ENCODE measurements around the gene ZFTA.
A peak's percentile ranks its signal among the peaks of the same experiment; 100 is the strongest.

ZFTA gene

DNA sequence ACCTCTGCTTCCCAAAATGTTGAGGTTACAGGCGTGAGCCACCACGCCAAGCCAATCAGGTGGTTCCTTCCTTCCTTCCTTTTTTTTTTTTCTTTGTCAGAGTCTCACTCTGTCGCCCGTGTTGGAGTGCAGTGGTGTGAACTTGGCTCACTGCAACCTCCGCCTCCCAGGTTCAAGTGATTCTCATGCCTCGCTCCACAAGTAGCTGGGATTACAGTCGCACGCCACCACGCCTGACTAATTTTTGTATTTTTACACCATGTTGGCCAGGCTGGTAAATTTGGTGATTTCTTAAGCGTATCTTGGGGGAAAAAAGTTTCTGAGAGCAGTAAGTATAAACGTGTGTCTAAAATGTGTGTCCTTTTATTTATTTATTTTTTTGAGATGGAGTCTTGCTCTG is 26.5 kb upstream of the ZFTA start:
- H3K9ac ChIP-seq (ENCODE audit: insufficient read length, low read depth), result no peak overlapping the region
- TF ChIP-seq YY1 (IDR thresholded peaks at IDR 0.05; ENCODE audit: insufficient read depth, insufficient read length) (no peak), ZNF274 (IDR thresholded peaks at IDR 0.05; ENCODE audit: low read depth, low read length) (no peak), SUZ12 (IDR thresholded peaks at IDR 0.05; ENCODE audit: extremely low read depth, insufficient read depth, insufficient read length) (no peak)
- peaks cover 22% of the 10 kb centered on the region for H3K9me3 ChIP-seq (ENCODE audit: insufficient read depth, low read length)

DNA sequence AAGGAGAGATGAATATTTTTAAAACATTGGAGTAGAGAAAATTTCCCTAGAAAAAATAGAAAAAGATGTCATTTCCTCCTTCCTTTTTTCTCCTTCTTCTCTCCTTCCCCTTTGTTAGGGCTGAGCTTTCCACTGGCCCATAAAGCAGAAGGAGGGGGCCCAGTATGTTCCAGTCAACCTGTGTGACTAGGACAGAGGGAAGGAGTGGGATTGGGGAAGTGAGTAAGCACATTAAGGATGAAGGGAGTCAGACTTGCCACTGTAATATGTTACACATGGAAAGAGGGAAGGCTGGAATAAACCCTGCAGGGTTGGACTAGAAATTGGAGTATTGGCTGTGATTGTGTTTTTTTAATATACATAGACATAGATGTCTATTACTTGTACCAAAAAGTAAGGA is 24.6 kb upstream of the ZFTA start:
- Histone ChIP-seq H3K27me3 (ENCODE audit: insufficient read depth, insufficient read length) (no peaks in the 10 kb centered on the region), H3K9me3 (ENCODE audit: insufficient read depth, low read length) (peaks cover 22% of the 10 kb centered on the region), H3K4me1 (ENCODE audit: insufficient read depth, insufficient read length) (no peaks in the 10 kb centered on the region), H3K4me3 (ENCODE audit: insufficient read length, low read depth) (no peak overlapping the region), H3K9ac (ENCODE audit: insufficient read length, low read depth) (no peak overlapping the region), H3K36me3 (ENCODE audit: insufficient read depth, insufficient read length, low read length) (no peaks in the 10 kb centered on the region)
- no peak for DNase-seq (ENCODE audit: low read depth, low spot score)
- no peak for TF ChIP-seq YY1 (IDR thresholded peaks at IDR 0.05; ENCODE audit: insufficient read depth, insufficient read length)
- TF ChIP-seq SUZ12 (IDR thresholded peaks at IDR 0.05; ENCODE audit: extremely low read depth, insufficient read depth, insufficient read length), result no peak
- no peak for TF ChIP-seq ZNF274 (IDR thresholded peaks at IDR 0.05; ENCODE audit: low read depth, low read length)

More for the DNA sequence above, 26.5 kb upstream of the ZFTA start:
- no peaks in the 10 kb centered on the region for H3K36me3 ChIP-seq (ENCODE audit: insufficient read depth, insufficient read length, low read length)
- H3K27me3 ChIP-seq (ENCODE audit: insufficient read depth, insufficient read length), result no peaks in the 10 kb centered on the region
- no peaks in the 10 kb centered on the region for H3K4me1 ChIP-seq (ENCODE audit: insufficient read depth, insufficient read length)
- DNase-seq (ENCODE audit: low read depth, low spot score), result no peak
- H3K4me3 ChIP-seq (ENCODE audit: insufficient read length, low read depth), result no peak overlapping the region

DNA sequence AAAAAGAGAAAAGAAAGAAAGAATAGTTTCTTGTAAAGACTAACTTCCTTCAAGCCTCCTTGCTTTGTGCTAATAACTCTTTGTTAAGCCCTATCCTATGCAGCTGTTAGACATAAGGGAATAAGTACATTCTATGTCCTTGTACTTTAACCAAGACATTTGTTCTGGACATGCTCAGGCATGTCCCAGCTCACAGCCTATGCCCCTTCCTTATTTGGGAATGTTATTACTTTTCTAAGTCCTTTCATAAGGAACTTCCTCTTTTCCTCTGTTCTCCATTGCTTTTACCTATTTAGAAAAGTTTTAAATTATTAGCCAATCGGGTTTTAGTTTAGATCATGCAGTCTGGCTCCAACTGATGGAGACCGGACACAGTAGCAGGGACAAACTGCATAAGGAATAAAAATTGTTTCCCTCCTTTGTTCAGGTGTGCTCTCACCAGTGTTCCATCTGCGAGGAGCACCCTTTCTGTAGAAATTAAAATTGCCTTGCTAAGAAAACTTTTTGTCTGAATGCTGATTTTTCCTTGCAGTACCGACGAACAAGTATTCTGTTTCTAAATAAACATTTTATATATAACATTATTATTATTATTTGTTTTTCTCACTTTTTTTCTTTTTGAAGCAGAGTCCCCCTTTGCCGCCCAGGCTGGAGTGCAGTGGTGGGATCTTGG is 23.1 kb upstream of the ZFTA start:
- Histone ChIP-seq H3K4me1 (ENCODE audit: insufficient read depth, insufficient read length) (no peaks in the 10 kb centered on the region), H3K27me3 (ENCODE audit: insufficient read depth, insufficient read length) (no peaks in the 10 kb centered on the region), H3K36me3 (ENCODE audit: insufficient read depth, insufficient read length, low read length) (no peaks in the 10 kb centered on the region), H3K9ac (ENCODE audit: insufficient read length, low read depth) (no peak overlapping the region), H3K4me3 (ENCODE audit: insufficient read length, low read depth) (no peak overlapping the region), H3K9me3 (ENCODE audit: insufficient read depth, low read length) (peaks cover 22% of the 10 kb centered on the region)
- TF ChIP-seq ZNF274 (IDR thresholded peaks at IDR 0.05; ENCODE audit: low read depth, low read length) (no peak), YY1 (IDR thresholded peaks at IDR 0.05; ENCODE audit: insufficient read depth, insufficient read length) (no peak), SUZ12 (IDR thresholded peaks at IDR 0.05; ENCODE audit: extremely low read depth, insufficient read depth, insufficient read length) (no peak)
- no peak for DNase-seq (ENCODE audit: low read depth, low spot score)

DNA sequence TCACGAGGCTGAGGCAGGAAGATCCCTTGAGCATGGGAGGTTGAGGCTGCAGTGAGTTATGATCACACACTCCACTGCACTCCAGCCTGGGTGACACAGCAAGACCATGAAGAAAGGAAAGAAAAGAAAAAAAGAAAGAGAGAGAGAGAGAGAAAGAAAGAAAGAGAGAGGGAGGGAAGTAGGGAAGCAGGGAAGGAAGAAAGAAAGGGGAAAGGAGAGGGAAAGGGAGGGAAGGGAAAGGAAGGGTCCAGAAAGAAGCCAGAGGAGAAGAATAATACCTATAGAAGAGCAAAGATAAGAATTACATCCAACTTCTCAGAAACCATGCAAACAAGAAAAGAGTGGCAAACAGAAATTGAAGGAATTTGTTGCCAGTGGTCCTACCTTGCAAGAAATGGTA is 17.2 kb upstream of the ZFTA start:
- H3K4me3 ChIP-seq (ENCODE audit: insufficient read length, low read depth), result no peak overlapping the region
- no peaks in the 10 kb centered on the region for H3K36me3 ChIP-seq (ENCODE audit: insufficient read depth, insufficient read length, low read length)
- H3K27me3 ChIP-seq (ENCODE audit: insufficient read depth, insufficient read length), result no peaks in the 10 kb centered on the region
- TF ChIP-seq ZNF274 (IDR thresholded peaks at IDR 0.05; ENCODE audit: low read depth, low read length), result no peak
- no peak for TF ChIP-seq SUZ12 (IDR thresholded peaks at IDR 0.05; ENCODE audit: extremely low read depth, insufficient read depth, insufficient read length)
- TF ChIP-seq YY1 (IDR thresholded peaks at IDR 0.05; ENCODE audit: insufficient read depth, insufficient read length), result no peak
- peaks cover 3% of the 10 kb centered on the region; the same call in 1 of the 2 replicates for H3K9me3 ChIP-seq (ENCODE audit: insufficient read depth, low read length)
- no peak for DNase-seq (ENCODE audit: low read depth, low spot score)
- no peak overlapping the region for H3K9ac ChIP-seq (ENCODE audit: insufficient read length, low read depth)
- no peaks in the 10 kb centered on the region for H3K4me1 ChIP-seq (ENCODE audit: insufficient read depth, insufficient read length)

DNA sequence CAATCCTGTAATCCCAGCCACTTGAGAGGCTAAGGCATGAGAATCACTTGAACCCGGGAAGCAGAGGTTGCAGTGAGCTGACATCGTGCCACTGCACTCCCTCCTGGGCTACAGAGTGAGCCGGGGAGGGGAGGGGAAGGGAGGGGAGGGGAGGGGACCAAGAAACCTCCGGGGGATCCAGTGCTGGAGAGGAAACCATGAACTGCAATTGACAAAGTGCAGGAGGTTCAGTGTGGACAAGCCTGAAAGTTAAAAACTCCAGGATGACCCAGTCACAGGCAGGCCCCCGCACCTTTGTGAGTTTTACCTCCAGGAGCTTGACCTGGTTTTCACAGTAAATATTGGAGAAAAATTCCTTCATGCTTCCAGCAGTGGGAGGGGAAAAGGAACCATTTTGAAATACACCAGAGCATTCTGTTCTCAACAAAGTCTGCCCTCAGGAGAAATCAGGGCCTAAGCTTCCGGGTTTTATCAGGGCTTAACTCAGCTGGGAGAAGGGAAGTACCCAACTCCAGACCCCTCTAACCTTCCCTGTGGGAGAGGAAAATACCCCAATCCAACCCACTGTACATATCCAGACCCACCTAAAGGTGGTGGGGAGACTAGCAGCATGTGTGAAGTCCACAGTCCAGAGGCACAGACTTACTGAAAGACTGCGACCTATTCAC is 15.5 kb upstream of the ZFTA start:
- no peak for DNase-seq (ENCODE audit: low read depth, low spot score)
- peak overlapping the region; percentile 17 for H3K9ac ChIP-seq (ENCODE audit: insufficient read length, low read depth)

DNA sequence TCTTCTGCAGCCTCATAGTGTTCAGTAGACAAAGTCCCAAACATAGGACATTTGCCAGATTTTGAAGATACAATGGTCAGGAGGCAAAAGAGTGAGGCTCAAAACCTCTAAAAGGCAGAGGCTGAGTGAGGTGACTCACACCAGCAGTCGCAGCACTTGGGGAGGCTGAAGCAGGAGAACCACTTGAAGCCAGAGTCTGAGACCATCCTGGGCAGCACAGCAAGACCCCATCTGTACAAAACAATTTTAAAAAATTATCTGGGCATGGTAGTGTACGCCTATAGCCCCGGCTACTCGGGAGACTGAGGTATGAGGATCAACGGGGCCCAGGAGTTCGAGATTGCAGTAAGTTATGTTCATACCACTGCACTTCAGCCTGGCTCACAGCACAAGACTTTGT is 14.2 kb upstream of the ZFTA start:
- DNase-seq (ENCODE audit: low read depth, low spot score), result no peak
- H3K9ac ChIP-seq (ENCODE audit: insufficient read length, low read depth), result no peak overlapping the region
- no peaks in the 10 kb centered on the region for H3K9me3 ChIP-seq (ENCODE audit: insufficient read depth, low read length)
- no peaks in the 10 kb centered on the region for H3K4me1 ChIP-seq (ENCODE audit: insufficient read depth, insufficient read length)
- no peaks in the 10 kb centered on the region for H3K27me3 ChIP-seq (ENCODE audit: insufficient read depth, insufficient read length)
- no peak overlapping the region for H3K4me3 ChIP-seq (ENCODE audit: insufficient read length, low read depth)
- no peaks in the 10 kb centered on the region for H3K36me3 ChIP-seq (ENCODE audit: insufficient read depth, insufficient read length, low read length)
- TF ChIP-seq ZNF274 (IDR thresholded peaks at IDR 0.05; ENCODE audit: low read depth, low read length) (no peak), SUZ12 (IDR thresholded peaks at IDR 0.05; ENCODE audit: extremely low read depth, insufficient read depth, insufficient read length) (no peak), YY1 (IDR thresholded peaks at IDR 0.05; ENCODE audit: insufficient read depth, insufficient read length) (no peak)

More for the DNA sequence above, 15.5 kb upstream of the ZFTA start:
- no peak overlapping the region for H3K4me3 ChIP-seq (ENCODE audit: insufficient read length, low read depth)
- H3K36me3 ChIP-seq (ENCODE audit: insufficient read depth, insufficient read length, low read length), result no peaks in the 10 kb centered on the region
- H3K4me1 ChIP-seq (ENCODE audit: insufficient read depth, insufficient read length), result no peaks in the 10 kb centered on the region
- H3K9me3 ChIP-seq (ENCODE audit: insufficient read depth, low read length), result no peaks in the 10 kb centered on the region
- no peak for TF ChIP-seq SUZ12 (IDR thresholded peaks at IDR 0.05; ENCODE audit: extremely low read depth, insufficient read depth, insufficient read length)
- TF ChIP-seq YY1 (IDR thresholded peaks at IDR 0.05; ENCODE audit: insufficient read depth, insufficient read length), result no peak
- no peak for TF ChIP-seq ZNF274 (IDR thresholded peaks at IDR 0.05; ENCODE audit: low read depth, low read length)
- H3K27me3 ChIP-seq (ENCODE audit: insufficient read depth, insufficient read length), result no peaks in the 10 kb centered on the region

DNA sequence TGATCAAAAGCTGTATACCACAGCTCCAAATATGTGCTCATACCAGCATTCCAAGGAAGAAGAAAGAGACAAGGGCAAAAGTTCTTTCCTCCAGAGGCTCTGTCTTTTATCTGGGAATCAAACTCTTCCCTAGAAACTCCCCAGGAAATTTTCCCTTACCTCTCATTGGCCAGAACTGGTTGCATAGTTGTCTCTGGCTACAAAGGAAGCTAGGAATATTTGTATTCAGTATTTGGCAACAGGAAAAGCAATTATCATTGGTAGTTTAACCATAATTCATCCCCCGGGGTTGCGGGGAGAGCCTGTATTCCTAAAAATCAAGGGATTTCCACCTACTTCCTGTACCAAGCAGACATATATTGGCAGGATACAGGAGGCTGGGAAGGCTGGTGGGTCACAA is 10.5 kb upstream of the ZFTA start:
- no peak overlapping the region for H3K9ac ChIP-seq (ENCODE audit: insufficient read length, low read depth)
- DNase-seq (ENCODE audit: low read depth, low spot score), result no peak
- H3K27me3 ChIP-seq (ENCODE audit: insufficient read depth, insufficient read length), result no peaks in the 10 kb centered on the region
- no peak overlapping the region for H3K4me3 ChIP-seq (ENCODE audit: insufficient read length, low read depth)
- no peak for TF ChIP-seq SUZ12 (IDR thresholded peaks at IDR 0.05; ENCODE audit: extremely low read depth, insufficient read depth, insufficient read length)
- no peak for TF ChIP-seq YY1 (IDR thresholded peaks at IDR 0.05; ENCODE audit: insufficient read depth, insufficient read length)
- TF ChIP-seq ZNF274 (IDR thresholded peaks at IDR 0.05; ENCODE audit: low read depth, low read length), result no peak
- no peaks in the 10 kb centered on the region for H3K9me3 ChIP-seq (ENCODE audit: insufficient read depth, low read length)
- no peaks in the 10 kb centered on the region for H3K4me1 ChIP-seq (ENCODE audit: insufficient read depth, insufficient read length)
- no peaks in the 10 kb centered on the region for H3K36me3 ChIP-seq (ENCODE audit: insufficient read depth, insufficient read length, low read length)
